Common myeloid progenitor, CD34-positive (primary cell): ENCODE data around the gene TCP11.

ENCODE experiments used
- CTCF ChIA-PET: fragments of 350-600 bp; sonication (Branson Sonifier 250); formaldehyde crosslinking; loops from one replicate; lab custom pipeline; 2021; ENCODE audit warnings: antibody characterized with exemption; lab: Charles Lee
- POLR2A ChIA-PET: fragments of 350-600 bp; sonication (Branson Sonifier 250); formaldehyde crosslinking; loops from one replicate; lab custom pipeline; 2021; ENCODE audit warnings: antibody characterized with exemption; lab: Charles Lee
- DNase-seq, 3 donors: peaks; one replicate each; pipeline versions ENCODE4 v3.0.0 to v3.0.0-alpha.2; 2013
- H3K27ac ChIP-seq, 2 experiments: 1 replicate in 1 of 2; 2 replicates in 1 of 2; pipeline ENCODE4 v1.7.0; 2013; ENCODE audit warnings: inconsistent platforms in 2 of 2, low read length in 2 of 2, mild to moderate bottlenecking in 2 of 2, low read depth in 1 of 2, moderate library complexity in 1 of 2; ENCODE audit not compliant: severe bottlenecking in 2 of 2, insufficient read depth in 1 of 2, poor library complexity in 1 of 2
- H3K27me3 ChIP-seq, 5 experiments: replicated peaks in 2 of 5; 1 replicate in 3 of 5; 2 replicates in 2 of 5; pipeline versions ENCODE4 v1.6.1 to v1.7.0; 2013; ENCODE audit warnings: low read length in 4 of 5, mild to moderate bottlenecking in 2 of 5, moderate library complexity in 2 of 5, inconsistent platforms in 1 of 5; ENCODE audit not compliant: insufficient read depth in 5 of 5, control insufficient read depth in 4 of 5
- H3K36me3 ChIP-seq, 4 experiments: 1 replicate in 2 of 4; 2 replicates in 2 of 4; pipeline versions ENCODE4 v1.6.1 to v1.7.0; 2013; ENCODE audit warnings: low read length in 3 of 4, control low read depth in 1 of 4, mild to moderate bottlenecking in 1 of 4; ENCODE audit not compliant: control insufficient read depth in 4 of 4, insufficient read depth in 4 of 4
- H3K4me1 ChIP-seq, 4 experiments: 1 replicate in 3 of 4; 2 replicates in 1 of 4; pipeline versions ENCODE4 v1.6.1 to v1.7.1; 2013; ENCODE audit warnings: low read length in 3 of 4, mild to moderate bottlenecking in 3 of 4, control low read depth in 1 of 4, inconsistent platforms in 1 of 4, moderate library complexity in 1 of 4; ENCODE audit not compliant: control insufficient read depth in 4 of 4, insufficient read depth in 4 of 4; ENCODE audit errors: control extremely low read depth in 1 of 4
- H3K4me3 ChIP-seq, 7 experiments: 1 replicate in 4 of 7; 2 replicates in 3 of 7; pipeline versions ENCODE4 v1.5.1 to v1.7.0; 2013; ENCODE audit warnings: mild to moderate bottlenecking in 7 of 7, low read length in 6 of 7, moderate library complexity in 6 of 7, inconsistent platforms in 2 of 7, low read depth in 2 of 7, control low read depth in 1 of 7; ENCODE audit not compliant: insufficient read depth in 4 of 7, control insufficient read depth in 1 of 7; ENCODE audit errors: extremely low read depth in 1 of 7
- H3K9me3 ChIP-seq, 5 experiments: 1 replicate in 4 of 5; 2 replicates in 1 of 5; pipeline versions ENCODE4 v1.6.1 to v1.7.1; 2013; ENCODE audit warnings: low read length in 4 of 5, mild to moderate bottlenecking in 2 of 5, inconsistent platforms in 1 of 5, low read depth in 1 of 5, moderate library complexity in 1 of 5; ENCODE audit not compliant: control insufficient read depth in 4 of 5, insufficient read depth in 2 of 5; ENCODE audit errors: control extremely low read depth in 1 of 5
- WGBS: methylation state at CpG from one replicate; pipeline ENCODE4 v1.1.5; 2013; ENCODE audit not compliant: insufficient coverage; 5-methylcytosine and 5-hydroxymethylcytosine counted together

Gene TCP11

GRCh38 chr6:35178932-35179832, 38.0 kb upstream of the TCP11 start:
- Histone ChIP-seq H3K4me3 (no peak overlapping the region), H3K27ac (no peak overlapping the region), H3K36me3 (no peaks in the 10 kb centered on the region), H3K27me3 (peaks cover 0 to 9% (median 3%) of the 10 kb centered on the region in 5 experiments), H3K9me3 (no peaks in the 10 kb centered on the region), H3K4me1 (peaks cover 0 to 4% (median 2%) of the 10 kb centered on the region in 4 experiments)
- DNase-seq, result no peak
- CTCF ChIA-PET, result interaction anchor here (1.4 to 2.7 kb wide), 2 partner anchors 11 to 25 kb away, joined by 3 to 6 read pairs; no protein-coding TSS in a partner anchor
- WGBS, result 100% methylated on average over 2 of the region's 5 CpGs
- POLR2A ChIA-PET, result no interaction called here

GRCh38 chr6:35178012-35178411, 36.9 kb upstream of the TCP11 start:
- Histone ChIP-seq H3K4me1 (peaks cover 0 to 4% (median 2%) of the 10 kb centered on the region in 4 experiments), H3K27me3 (peaks cover 0 to 6% (median 2%) of the 10 kb centered on the region in 5 experiments), H3K36me3 (no peaks in the 10 kb centered on the region), H3K4me3 (no peak overlapping the region), H3K9me3 (no peaks in the 10 kb centered on the region), H3K27ac (no peak overlapping the region)
- POLR2A ChIA-PET, result no interaction called here
- CTCF ChIA-PET, result interaction anchor here (2.7 kb wide), 1 partner anchor 10 kb away, joined by 6 read pairs; no protein-coding TSS in a partner anchor
- 100% methylated on average over 2 of the region's 2 CpGs for WGBS
- no peak for DNase-seq

GRCh38 chr6:35177596-35177995, 36.5 kb upstream of the TCP11 start:
- no peak overlapping the region for H3K27ac ChIP-seq
- POLR2A ChIA-PET, result no interaction called here
- peaks cover 0 to 6% (median 2%) of the 10 kb centered on the region in 5 experiments for H3K27me3 ChIP-seq
- H3K4me3 ChIP-seq, result no peak overlapping the region
- H3K9me3 ChIP-seq, result no peaks in the 10 kb centered on the region
- whole genome bisulfite sequencing, result 78% methylated on average over 2 of the region's 2 CpGs
- peaks cover 0 to 4% (median 2%) of the 10 kb centered on the region in 4 experiments for H3K4me1 ChIP-seq
- no peaks in the 10 kb centered on the region for H3K36me3 ChIP-seq
- CTCF ChIA-PET, result no interaction called here
- DNase-seq, result no peak

- peak in 2 of 3 donors; percentile 56 to 61 for DNase-seq
- ChIA-PET CTCF (interaction anchor here (0.9 to 1.3 kb wide), 2 partner anchors 14 to 28 kb away, joined by 3 to 4 read pairs; no protein-coding TSS in a partner anchor), POLR2A (no interaction called here)
- Histone ChIP-seq H3K9me3 (no peaks in the 10 kb centered on the region), H3K27me3 (peaks cover 0 to 4% (median 2%) of the 10 kb centered on the region in 5 experiments), H3K4me1 (peaks cover 0 to 4% (median 2%) of the 10 kb centered on the region in 4 experiments), H3K27ac (no peak overlapping the region), H3K36me3 (no peaks in the 10 kb centered on the region), H3K4me3 (no peak overlapping the region)
- WGBS, result 76% methylated on average over 2 of the region's 3 CpGs
Measured at GRCh38 chr6:35177157-35177556, 36.0 kb upstream of the TCP11 start.

- CTCF ChIA-PET, result interaction anchor here (0.9 to 1.3 kb wide), 2 partner anchors 15 to 29 kb away, joined by 3 to 4 read pairs; no protein-coding TSS in a partner anchor
- WGBS, result 29% methylated on average over 3 of the region's 3 CpGs
Measured at GRCh38 chr6:35176301-35177024, 35.3 kb upstream of the TCP11 start.

GRCh38 chr6:35174501-35174900, 33.4 kb upstream of the TCP11 start:
- Histone ChIP-seq H3K27me3 (peaks cover 0 to 2% (median 0%) of the 10 kb centered on the region in 5 experiments), H3K4me3 (no peak overlapping the region), H3K4me1 (peaks cover 0 to 4% (median 2%) of the 10 kb centered on the region in 4 experiments), H3K9me3 (peaks cover 0 to 2% (median 0%) of the 10 kb centered on the region in 5 experiments), H3K27ac (no peak overlapping the region), H3K36me3 (no peaks in the 10 kb centered on the region)
- ChIA-PET CTCF (interaction anchor here (1.3 to 1.6 kb wide), 2 partner anchors 18 to 66 kb away, joined by 3 read pairs; no protein-coding TSS in a partner anchor), POLR2A (no interaction called here)
- DNase-seq, result no peak
- no CpG with 5 or more reads among the region's 4 CpGs for WGBS

More at GRCh38 chr6:35176301-35177024, 35.3 kb upstream of the TCP11 start:
- H3K27me3 ChIP-seq, result peaks cover 0 to 2% (median 0%) of the 10 kb centered on the region in 5 experiments
- peaks cover 0 to 4% (median 2%) of the 10 kb centered on the region in 4 experiments for H3K4me1 ChIP-seq
- no peaks in the 10 kb centered on the region for H3K9me3 ChIP-seq
- POLR2A ChIA-PET, result no interaction called here
- no peak overlapping the region for H3K27ac ChIP-seq
- peak in 1 of 3 donors; percentile 7 for DNase-seq
- H3K36me3 ChIP-seq, result no peaks in the 10 kb centered on the region
- no peak overlapping the region for H3K4me3 ChIP-seq
